GM18505 (cell line): ENCODE results near the gene KCNIP4.

Experiments
- ATAC-seq: cut with Tn5 transposase; IDR thresholded peaks from one replicate; pipeline ENCODE4 v1.9.1; 2021; ENCODE audit not compliant: unreplicated experiment
- POLR2A ChIP-seq: IDR thresholded peaks from 4 replicates; pipeline ENCODE4 v1.6.1; 2011; ENCODE audit warnings: borderline replicate concordance; ENCODE audit not compliant: insufficient read depth, insufficient read length; ENCODE audit errors: extremely low read depth

The KCNIP4 gene

DNA sequence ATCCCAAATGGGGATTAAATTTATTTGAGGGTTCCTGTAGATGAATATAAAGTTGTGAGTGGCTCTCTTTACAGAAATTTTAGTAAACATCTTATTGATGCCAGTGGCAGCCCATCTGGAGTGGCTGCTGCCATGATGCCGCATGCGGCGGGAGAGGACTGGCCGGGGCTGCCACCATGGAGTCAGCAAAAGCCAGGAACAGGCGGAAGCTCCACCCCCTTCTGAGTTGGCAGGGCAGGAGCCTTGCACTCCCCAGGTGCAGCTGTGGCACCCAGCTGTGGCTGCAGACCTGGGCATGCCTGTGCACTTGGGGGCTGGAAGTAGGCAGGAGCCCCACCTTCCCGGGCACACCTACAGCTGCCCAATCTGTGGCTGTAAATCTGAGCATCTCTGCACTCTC lies 92.3 kb downstream of the KCNIP4 start:
- no peak for TF ChIP-seq POLR2A
- ATAC-seq, result no peak

DNA sequence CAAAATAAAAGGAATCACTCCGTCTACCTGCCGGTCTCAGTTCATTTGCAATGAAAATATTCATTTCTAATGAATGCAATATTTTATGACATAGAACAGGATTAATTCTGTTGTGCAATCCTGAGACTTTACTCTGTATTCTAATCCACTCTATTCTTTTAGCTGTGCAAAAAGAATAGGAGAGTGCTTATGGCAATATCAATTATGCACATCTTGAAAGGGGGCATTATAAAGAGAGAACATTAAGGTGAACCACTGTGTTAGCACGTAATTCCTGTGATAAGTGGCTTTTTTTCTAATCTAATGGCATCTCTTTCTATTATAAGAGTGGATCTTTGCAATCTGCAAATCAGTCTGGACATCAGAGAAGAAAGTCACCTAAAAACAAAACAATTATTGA lies 99.5 kb downstream of the KCNIP4 start:
- no peak for ATAC-seq
- TF ChIP-seq POLR2A, result no peak

DNA sequence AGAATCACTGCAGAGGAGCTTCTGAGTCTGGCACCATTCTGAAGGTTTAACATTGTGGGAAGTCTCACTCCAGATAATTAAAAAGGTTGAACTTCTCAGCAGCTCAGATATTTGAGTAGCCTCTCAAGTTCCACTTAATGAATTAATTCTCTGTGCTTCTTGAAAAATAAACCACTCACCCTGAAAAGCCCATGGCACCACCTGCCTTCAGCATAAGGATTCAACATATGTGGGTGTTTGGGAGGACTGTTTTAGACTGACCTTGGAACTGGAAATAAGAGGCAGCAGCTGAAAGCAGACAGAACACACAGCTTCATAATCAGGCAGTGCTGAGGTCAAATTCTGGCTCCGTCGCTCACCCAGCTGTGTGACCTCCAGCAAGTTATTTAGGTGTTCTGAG lies 100.6 kb downstream of the KCNIP4 start:
- no peak for ATAC-seq
- TF ChIP-seq POLR2A, result no peak

DNA sequence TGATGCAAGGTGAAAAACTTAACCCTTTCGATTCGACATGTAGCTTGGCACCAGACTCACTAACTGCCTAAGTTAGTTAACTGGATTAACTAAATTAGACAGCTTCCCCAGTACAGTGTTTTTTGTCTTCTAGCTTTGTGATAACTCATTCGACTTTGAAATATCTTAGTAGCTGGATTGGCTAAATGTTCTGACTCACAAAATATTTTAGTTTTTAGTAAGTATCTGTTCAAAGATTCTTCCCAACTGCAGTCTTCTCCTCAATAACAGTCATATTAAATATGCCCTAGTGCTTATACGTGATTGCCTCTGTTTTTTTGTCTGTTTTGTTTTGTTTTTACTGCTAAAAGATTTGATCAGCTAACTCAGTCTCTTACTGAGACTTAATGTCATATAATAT lies 102.9 kb downstream of the KCNIP4 start:
- TF ChIP-seq POLR2A, result no peak
- no peak for ATAC-seq

DNA sequence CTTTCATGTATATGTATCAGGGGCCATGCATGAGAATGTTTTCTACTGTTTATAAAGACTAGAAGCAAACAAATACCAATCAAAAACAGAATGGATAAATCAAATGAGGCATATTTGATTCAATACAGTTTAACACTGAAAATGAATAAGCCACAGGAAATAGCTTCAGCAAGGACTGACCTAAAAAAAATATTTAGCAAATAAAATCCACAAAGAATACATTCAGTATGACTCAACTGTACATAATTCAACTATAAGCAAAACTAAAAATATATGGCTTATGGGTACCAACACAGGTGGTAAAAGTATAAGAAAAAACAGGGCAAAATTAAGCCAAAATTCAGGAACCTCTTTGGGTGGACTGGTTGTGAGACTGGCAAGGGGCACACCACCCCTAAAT lies 112.9 kb downstream of the KCNIP4 start:
- no peak for ATAC-seq
- no peak for TF ChIP-seq POLR2A

DNA sequence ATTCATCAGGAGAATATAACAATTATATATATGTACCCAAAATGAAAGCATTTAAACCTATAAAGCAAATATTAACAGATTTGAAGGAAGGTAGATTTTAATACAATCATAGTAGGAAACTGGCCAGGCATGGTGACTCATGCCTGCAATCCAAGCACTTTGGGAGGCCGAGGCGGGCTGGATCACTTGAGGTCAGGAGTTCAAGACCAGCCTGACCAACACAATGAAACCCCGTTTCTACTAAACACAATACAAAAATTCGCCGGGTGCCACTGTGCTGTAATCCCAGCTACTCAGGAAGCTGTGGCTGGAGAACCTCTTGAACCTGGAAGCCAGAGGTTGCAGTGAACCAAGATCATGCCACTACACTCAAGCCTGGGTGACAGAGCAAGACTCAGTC lies 118.3 kb downstream of the KCNIP4 start:
- no peak for TF ChIP-seq POLR2A
- no peak for ATAC-seq

DNA sequence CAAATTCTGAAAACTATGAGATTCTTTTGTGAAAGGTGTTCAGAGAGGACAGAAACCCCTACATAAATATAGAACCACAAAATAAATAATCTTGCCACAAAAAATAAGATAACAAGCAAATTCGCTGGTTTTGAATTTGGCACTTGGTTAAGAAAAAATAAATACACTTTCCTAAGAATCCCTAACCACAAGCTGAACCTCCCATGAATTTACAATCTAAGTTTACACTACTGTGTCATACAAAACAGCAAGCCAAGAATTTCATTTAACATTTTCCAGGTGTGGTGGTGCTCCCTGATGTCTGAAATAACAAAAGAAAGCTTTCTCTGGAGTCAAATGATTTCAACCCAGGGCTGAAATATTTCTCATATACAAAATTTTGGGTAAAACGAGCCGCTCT lies 121.0 kb downstream of the KCNIP4 start:
- TF ChIP-seq POLR2A, result no peak
- no peak for ATAC-seq

DNA sequence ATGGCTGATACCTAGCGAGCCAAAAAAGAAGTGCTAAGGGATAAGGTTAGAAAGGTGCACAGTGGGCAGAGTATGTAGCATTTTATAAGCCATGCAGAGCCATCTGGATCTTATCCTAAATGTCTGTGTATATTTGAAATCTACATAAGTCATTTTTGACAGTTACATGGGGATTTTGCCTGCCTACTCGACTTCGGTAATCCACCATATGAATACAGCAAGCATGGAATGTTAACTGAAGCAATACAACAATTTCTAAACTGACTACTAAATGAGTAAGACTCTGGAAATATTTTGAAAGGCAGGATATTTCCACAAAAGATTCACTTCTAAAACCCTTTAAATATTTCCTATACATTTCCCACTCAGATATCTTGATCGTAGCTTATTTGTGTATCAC lies 122.5 kb downstream of the KCNIP4 start:
- TF ChIP-seq POLR2A, result no peak
- no peak for ATAC-seq

DNA sequence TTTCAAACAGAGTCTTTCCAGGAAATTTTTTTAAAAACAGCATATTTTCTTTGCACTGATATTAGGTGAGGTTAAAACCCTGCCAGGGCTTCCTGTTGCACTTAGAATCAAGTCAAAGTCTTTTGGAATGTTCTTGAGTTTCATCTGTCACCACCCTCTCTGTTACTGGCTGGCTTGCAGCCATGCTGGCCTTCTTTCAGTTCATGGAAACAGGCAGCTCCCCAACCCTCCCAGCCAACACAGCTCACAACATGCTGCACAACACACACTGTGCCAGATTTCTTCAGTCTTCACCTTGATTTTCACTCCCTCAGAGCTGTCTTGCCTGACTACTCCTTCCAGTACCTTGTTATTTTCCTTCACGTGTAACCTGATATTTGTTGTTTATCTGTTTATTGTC lies 129.5 kb downstream of the KCNIP4 start:
- no peak for TF ChIP-seq POLR2A
- no peak for ATAC-seq

DNA sequence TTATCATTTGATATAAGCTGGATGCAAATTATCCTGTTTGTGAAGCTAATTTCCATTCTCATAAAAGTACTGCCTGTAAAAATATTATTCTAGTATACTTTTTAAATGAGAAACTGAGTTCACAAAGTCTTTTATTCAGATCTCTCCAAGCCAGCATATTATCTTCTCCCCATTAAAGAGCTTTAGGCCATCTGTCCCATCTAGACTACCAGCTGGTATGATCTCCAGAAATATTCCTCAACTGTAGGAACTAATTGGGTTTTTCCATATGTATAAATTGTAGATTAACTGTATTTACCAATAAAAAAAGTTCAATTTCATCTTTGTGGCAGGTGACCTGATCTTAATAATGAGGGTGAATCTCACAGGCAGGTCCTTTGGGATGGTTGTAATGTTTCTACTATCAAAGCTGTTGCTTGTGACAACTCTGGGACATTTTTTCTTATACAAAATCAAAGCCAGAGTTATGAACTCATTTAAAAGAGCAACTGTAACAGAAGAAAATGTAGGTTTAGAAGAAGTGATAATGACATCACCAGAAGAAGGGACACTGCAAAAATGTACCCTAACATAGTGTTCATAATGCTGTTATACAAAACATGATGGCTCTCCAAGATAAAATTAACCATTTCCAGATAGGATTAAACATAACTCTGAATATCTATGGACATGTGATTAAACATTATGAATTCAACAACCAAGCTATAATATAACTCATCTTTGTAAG lies 132.8 kb downstream of the KCNIP4 start:
- TF ChIP-seq POLR2A, result no peak
- ATAC-seq, result no peak

DNA sequence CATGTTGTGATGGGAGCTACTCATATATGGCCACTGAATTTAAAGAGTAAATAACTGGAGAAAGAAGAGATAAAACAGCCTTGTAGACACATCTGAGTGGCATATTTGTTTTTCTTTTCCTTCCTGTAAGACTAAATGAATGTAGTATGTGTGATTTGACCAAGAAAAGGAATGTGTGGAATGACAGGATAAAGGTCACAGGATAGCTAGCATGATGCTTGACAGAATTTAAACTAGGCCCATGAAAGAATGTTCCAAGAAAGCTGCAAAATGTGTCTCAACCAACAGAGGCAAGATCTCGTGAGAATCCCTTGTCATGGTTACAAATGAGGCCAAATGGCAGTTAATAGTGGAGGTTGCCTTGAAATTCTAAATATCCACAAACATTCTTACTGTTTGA lies 137.0 kb downstream of the KCNIP4 start:
- no peak for TF ChIP-seq POLR2A
- ATAC-seq, result no peak

DNA sequence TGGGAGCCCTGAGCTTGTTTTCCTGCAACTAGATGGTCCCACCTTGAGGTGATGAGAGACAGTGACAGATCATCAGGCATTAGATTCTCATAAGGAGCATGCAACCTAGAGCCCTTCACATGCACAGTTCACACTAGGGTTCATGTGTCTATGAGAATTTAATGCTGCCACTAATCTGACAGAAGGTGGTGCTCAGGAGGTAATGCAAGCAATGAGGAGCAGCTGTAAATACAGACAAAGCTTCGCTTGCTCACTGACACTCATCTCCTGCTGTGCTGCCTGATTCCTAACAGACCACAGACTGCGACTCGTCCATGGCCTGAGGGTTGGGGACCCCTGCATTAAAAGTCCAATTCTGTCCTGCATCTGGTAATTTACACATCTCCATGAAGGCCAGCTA lies 141.6 kb downstream of the KCNIP4 start:
- no peak for ATAC-seq
- TF ChIP-seq POLR2A, result no peak

DNA sequence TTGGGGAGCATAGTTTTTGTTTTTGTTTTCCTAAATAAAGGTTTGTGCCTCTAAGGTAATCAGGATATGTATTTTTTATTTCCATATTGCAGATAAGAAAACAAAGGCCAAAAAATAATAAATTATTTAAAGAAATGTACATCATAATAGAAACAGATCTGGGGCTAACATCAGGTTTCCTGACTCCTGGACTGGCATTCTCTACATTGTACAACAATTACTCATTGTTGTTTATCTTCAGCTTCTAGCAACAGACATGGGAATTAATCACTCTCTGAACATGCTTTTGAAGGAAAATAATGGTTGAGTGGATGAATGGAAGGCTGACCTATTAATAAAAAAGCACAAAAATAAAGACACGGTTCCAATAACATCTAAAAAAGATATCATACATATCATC lies 146.2 kb downstream of the KCNIP4 start:
- no peak for TF ChIP-seq POLR2A
- ATAC-seq, result no peak

DNA sequence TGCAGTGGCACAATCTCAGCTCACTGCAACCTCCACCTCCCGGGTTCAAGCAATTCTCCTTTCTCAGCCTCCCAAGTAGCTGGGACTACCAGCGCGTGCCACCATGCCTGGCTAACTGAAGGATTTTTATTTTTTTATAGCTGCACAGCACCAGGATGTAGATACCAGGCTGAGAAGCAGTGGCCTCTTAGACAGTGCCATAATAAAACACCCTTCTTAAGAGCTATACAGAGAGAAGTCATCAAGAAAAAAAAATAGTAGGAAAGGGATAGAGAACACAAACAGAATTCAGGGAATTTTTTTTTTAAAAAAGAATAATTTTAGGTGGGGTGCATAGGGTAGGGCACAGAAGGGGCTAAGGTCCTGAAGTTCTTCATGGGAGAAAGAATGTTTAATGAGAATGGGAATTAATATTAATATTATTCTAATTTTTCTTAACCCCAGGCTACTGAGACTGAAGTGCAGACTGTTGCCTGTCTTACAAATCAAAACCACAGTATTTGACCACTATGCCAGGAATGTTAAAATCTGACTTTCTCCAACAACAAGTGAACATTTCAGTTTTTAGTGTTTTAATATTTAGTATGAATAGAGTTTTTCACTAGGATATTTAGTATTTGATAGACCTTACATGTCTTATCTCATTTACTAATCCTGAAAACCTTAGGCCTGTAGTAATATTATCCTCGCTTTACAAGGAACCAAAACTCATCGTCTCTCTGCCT lies 146.7 kb downstream of the KCNIP4 start:
- no peak for ATAC-seq
- no peak for TF ChIP-seq POLR2A
